Occipital lobe (tissue), 2 donors: ENCODE measurements around the gene NFIC. TPM values are rescaled to one million over a fixed set of nuclear protein-coding genes. Genes with fewer than 3 reads are reported as not detected.
"Not testable (repeated sequence)": the region's sequence is repeated elsewhere in the genome, so short reads cannot be mapped to it uniquely, and the experiment has no call there.

Source experiments
- DNase-seq: peaks from one replicate; lab custom pipeline; 2025; lab: John Stamatoyannopoulos, UW
- total RNA-seq: library from RNA; depleted of rRNA; stranded (reverse); fragments of >200 nt; gene quantifications from one replicate; pipeline ENCODE4 v1.2.3, GENCODE V29; 2014

The NFIC gene
- total RNA-seq, 1 donor from 2014 or later = 6.6 TPM

DNA sequence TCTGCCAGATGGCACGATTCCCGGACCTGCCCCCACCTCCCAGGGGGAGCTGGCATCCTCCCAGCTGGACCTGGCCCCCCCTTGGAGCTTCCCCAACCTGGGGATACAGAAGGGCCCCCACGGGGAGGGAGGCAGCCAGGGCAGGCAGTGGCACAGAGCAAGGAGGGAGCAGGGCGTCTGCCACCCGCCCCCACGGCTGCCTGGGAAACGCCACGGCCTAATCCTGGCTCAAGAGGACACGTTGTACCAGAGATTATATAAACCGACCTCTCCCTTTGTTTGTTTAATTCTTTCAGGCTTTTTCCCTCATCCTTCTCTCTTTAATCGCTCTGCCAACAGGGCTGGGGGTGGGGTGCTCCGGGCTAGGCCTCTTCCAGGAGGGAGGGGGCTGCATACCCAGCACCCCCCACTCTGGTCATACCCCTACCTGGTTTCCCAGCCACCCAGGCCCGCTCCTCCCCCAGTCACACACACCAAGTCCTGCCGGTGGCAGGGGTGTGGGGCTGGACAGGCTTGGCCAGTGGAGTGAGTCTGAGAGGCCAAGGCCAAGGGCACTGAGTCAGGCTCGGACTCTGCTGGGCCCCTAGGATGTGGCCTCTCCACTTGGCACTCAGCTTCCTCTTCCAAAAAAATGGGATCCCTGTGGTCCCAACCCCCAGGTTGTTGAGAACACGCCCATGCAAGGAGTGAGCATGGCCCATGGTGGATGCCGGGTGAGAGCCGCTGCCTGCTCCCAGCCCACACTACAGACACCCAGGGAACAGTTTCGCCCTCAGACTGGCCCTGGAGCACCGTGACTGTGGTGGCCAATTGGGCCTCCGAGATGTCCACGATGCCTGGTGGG is 29.5 kb upstream of the NFIC start:
- DNase-seq = peak; percentile 64

DNA sequence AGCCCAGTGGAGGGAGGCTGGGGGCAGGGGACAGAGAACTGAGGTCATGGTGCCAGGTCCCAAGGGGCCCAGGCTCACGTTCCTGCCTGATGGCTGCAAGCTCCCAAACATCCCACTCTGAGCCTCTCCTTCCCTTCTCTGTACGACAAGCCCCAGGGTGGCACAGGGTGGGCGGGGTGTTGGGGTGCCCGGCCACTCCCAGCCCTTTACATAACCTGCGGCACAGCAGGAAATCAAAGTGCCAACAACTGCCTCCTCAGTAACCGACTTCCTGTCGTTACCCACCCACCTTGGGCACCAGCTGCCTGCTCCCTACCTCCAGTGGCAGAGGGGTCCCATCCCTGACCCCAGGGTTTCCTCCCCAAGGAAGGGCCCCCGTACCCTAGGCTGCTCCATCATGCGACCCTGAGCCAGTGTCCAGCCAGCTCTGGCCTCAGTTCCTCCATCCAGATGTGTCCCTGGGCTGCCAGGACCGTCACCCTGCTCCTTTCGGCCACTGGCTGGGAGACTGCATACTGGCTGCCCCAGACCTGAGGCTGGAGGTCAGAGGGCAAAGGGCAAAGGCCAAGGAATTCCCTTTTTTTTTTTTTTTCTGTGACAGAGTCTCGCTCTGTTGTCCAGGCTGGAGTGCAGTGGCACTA is 27.7 kb upstream of the NFIC start:
- DNase-seq = no peak

DNA sequence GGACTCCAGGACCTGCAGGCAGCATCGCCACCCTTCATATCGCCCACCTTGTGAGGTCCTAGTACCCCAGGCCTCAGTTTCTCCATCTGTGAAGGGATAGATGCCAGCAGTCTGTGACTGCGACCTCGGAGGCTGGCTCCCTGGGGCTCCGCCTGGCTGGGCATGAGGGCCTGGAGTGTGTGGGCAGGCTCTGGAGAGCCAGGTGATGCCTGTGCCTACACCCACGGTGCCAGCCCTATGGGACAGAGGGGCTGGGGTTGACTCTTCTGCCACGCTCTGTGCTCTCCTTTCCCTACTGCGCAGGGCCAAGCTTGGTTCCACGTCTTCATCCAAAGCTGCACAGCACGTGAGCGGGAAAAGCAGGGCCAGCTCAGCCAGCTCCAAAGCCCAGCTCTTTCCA is 26.0 kb upstream of the NFIC start:
- no peak for DNase-seq

DNA sequence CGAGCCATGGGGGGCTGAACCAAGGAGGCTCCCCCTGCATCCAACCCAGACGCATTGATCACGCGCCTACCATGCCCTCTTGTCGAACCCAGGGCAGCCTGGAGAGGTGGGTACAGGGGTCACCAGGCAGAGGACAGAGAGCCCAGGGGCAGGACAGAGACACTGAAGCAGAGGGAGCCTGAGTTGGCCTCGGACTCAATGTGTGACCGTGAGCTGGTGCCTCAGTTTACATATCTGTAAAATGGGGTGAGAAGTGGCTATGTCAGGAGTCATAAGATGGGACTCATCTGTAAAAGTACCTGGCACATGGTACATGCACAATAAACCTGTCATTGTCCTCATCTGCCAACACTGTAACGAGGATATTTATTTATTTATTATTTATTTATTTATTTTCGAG is 24.1 kb upstream of the NFIC start:
- DNase-seq = no peak

DNA sequence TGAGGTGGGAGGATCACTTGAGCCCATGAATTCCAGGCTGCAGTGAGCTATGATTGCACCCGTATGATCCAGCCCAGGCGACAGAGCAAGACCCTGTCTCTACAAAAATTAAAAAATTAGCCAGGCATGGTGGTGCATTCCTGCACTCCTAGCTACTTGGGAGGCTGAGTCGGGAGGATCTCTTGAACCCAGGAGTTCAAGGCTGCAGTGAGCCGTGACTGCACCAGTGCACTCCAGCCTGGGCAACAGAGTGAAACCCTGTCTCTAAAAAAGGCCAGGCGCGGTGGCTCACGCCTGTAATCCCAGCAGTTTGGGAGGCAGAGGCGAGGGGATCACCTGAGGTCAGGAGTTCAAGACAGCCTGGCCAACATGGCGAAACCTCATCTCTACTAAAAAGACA is 23.4 kb upstream of the NFIC start:
- DNase-seq = not testable (repeated sequence)

DNA sequence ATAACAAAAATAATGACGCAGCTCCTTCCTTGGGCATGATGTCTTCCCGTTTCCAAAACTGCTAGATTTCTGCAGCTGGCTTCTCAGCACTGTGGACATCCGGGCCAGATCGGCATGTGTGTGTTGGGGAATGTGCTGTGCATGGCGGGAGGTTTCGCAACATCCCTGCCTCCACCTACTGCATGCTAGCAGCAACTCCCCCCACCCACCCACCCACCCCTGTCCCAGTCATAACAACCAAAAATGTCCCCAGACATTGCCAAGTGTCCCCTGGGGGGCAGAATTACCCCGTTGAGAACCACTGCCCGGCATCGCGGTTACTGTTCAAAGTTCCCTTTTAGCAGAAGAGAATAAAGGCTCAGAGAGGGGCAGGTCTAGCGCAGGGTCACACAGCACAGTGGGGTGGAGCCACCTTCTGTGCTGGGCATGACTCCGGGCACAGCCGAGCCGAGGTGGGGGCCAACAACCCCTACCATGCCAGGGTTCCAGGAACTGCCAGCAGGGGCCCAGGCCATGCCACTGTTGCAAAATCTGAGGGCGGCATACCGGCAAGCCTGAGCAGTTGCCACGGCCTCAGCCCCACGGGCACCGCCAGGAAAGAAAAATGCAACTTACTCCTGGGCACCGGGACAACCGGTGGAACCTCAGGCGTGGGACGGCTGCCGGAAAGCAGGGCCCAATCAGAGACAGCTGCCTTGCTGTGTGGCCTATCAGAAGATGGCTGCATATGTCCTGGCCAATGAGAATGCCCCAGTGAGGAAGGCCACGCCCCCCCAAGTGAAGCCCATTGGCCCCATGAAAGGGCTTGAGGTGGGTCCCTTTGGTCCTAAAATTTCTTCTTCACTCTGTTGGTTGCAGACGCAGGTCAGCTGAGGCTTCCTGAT is 22.5 kb upstream of the NFIC start:
- peak; percentile 76 for DNase-seq

DNA sequence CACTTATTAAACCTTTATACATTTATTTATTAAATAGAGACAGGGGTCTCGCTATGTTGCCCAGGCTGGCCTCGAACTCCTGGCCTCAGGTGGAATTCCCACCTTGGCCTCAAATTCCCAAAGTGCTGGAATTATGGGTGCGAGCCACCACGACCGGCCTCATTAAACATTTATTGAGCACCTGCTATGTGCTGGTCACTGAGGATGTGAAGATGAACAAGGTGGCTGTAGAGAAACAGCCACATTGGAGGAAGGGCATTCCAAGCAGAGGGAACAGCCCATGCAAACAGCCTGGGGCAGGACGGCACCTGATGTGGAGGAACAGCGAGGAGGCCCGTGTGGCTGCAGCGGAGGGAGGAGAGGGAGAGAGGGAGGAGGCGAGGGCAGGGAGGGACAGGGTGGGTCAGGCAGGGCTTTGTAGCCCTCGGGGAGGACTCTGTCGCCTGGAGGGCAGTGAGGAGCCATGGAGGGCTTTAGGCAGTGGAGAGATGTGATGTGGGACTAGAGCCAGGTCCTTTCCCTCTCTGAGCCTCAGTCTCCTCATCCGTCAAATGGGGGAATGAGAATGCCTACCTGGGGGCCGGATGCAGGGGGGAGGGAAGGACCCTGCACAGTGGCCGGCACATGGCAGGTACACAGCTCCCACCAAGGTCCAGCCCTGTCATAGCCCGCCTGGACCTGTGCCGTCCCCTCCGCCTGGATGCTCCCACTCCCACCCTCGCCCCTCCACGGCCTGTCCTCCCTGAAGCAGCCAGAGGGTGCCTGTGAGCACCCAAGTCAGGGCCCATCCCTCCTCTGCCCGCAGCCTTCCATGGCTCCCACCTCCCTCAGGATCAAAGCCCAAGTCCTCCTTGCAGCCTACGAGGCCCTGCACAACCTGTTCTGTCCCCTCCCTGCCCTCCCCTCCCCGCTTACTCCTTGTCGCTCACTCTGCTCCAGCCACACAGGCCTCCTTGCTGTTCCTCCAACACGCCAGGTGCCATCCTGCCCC is 21.5 kb upstream of the NFIC start:
- DNase-seq = no peak

DNA sequence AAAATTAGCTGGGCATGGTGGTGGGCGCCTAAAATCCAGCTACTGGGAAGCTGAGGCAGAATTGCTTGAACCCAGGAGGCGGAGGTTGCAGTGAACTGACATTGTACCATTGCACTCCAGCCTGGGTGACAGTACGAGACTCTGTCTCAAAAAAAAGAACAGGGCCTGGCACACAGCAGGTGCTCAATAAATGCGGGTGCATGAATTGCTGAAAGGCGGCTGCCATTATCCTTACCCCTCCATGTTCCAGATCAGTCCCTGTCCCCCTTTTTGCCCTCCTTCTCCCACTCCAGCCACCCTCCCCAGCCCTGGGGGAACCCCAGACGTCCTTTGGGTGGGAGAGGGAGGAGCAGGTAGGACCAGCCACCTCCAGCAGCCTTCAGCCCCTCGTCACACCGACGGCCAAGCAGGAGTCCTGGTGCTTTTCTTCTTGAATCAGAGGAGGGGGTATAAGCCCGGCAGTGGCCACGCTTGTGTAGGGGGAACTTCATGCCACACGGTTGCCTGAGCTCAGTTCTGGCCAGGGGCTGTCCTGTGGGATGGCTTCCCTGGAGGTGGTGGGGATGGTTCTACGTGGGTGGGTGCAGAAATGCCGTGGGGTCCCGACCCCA is 20.4 kb upstream of the NFIC start:
- no peak for DNase-seq

DNA sequence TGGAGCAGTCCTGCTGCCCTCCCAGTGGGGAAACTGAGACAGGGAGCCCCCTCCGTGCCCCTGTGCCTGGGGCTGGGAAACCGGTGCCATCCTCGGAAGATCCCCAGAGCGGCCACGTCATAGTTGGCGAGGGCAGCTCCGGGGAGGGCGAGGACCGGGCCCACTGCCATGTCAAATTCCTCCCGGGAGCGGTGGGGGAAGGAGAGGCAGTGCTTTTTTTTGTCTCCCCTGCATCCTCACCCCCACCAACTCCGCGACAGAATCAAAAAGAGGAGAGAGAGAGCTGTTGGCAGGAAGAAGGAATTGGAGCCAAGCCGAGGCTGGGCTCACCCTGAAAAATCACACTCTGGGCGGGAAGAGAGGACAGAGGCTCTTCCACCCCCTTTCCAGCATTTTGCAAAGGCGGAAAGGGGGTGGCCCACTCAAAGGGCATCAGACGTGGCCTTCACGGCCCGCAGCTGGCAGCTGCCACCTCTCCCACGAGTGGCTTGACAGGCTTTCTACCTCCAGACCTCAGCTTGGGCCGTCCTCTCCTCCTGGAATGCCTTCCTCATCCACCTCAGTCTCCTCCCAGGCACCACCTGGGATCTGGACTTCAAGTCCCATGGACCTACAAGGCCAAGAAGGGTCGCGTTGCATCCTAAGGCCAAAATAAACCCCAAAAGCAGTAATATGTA is 19.6 kb upstream of the NFIC start:
- DNase-seq = peak; percentile 74

DNA sequence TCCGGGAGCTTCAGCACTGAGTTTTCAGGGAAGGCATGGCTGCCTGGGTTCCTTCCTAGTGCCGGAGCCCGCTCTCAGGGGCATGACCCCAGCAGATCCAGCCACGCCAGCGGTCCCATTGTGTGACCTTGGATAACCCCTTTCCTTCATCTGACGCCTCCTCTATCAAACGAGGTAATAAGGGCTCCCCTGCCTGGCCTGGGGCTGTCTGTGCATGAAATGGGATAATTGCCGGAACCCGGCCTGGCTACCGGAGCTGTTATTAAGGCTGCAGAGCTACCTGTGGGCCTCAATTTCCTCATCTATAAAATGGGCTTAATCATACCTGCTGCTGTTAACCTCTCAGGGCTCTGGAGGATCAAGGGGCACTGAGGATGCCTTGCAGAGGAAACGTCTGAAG is 18.3 kb upstream of the NFIC start:
- DNase-seq = no peak

DNA sequence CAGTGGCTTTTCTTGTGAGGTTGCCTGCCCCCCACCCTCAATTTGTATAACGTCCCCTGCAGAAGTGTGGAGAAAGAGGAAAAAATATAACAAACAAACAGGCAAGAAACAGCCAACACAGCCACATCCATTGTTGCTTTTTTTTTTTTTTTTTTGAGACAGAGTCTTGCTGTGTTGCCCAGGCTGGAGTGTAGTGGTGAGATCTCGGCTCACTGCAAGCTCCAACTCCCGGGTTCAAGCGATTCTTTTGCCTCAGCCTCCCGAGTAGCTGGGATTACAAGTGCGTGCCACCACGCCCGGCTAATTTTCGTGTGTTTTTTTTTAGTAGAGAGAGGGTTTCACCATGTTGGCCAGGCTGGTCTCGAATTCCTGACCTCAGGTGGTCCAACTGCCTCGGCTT is 17.9 kb upstream of the NFIC start:
- not testable (repeated sequence) for DNase-seq

DNA sequence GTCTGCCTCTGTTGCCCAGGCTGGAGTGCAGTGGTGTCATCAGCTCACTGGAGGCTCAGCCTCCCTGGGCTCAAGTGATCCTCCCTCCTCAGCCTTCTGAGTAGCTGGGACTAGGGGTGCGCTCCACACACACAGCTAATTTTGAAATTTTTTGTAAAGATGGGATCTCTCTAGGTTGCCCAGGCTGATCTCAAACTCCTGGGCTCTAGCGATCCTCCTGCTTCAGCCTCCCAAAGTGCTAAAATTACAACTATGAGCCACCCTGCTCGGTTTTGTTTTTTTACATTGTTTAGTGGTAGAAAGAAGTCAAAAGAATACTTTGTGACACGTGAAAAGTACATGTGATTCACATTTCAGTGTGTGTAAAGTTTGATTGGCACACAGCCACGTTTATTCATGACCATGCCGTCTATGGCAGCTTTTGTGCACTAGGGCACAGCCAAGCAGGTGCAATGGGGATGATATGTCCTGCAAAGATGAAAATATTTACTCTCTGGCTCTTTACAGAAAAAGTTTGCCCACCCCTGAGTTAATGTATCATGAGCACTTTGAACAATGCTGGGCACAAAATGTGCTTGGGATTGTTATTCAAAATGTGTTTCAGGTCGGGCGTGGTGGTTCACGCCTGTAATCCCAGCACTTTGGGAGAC is 16.2 kb upstream of the NFIC start:
- no peak for DNase-seq

DNA sequence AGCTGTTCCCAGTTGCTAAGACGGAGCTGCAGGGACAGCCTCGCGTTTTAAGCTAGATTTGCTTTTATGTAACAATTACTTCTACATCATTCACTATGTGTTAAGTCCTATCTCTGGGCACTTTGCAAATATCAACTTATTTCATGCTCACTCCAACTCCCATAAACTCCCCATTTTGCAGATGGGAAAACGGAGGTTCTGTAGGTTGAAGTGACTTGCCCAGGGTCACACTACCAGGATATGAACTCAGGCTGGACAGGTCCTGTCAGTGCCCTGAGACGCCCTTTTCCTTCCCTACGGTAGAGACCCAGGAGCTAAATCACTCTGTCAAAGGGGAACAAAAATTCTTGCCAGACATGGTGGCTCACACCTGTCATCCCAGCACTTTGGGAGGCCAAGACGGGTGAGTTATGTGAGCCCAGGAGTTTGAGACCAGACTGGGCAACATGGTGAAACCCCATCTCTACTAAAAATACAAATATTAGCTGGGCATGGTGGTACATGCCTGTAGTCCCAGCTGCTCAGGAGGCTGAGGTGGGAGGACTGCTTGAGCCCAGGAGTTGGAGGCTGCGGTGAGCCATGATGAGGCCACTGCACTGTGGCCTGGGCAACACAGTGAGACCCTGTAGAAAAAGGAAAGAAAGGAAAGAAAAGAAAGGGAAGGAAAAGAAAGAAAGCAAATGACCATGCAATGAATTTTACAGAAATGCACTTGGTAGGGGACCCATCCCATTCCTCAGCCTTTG is 14.5 kb upstream of the NFIC start:
- no peak for DNase-seq

DNA sequence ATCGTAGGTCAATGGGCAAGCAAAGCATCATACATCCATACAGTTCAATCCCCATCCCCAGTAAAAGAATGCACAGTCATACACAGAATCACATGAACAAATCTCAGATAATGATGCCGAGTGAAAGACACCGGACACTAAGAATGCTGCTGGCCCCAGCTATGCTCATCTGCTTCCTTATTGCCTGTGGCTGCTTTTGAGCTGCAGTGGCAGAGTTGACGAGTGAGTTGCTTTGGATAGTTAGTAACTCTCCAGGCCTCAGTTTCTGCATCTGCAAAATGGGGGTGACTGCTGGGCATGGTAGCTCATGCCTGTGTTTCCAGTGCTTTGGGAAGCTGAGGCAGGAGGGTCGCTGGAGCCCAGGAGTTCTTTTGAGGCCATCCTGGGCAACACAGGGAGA is 12.9 kb upstream of the NFIC start:
- DNase-seq = no peak

DNA sequence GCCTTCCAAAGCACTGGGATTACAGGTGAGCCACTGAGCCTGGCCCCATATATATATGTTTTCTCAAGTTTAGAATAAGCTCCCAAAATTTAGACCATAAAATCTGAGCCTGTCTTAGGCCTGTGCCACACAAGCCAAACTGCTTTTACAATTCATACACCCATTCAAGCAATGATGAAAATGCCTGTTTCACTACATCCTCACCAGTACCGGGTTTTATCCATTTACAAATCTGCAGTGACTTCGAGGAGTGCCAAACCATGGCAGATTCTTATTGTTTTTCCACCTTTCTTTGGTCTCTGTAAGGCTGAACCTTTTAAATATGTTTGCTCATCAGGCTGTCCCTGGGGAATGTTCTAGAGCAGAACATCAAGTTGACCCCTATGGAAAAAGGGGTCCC is 9.6 kb upstream of the NFIC start:
- no peak for DNase-seq

DNA sequence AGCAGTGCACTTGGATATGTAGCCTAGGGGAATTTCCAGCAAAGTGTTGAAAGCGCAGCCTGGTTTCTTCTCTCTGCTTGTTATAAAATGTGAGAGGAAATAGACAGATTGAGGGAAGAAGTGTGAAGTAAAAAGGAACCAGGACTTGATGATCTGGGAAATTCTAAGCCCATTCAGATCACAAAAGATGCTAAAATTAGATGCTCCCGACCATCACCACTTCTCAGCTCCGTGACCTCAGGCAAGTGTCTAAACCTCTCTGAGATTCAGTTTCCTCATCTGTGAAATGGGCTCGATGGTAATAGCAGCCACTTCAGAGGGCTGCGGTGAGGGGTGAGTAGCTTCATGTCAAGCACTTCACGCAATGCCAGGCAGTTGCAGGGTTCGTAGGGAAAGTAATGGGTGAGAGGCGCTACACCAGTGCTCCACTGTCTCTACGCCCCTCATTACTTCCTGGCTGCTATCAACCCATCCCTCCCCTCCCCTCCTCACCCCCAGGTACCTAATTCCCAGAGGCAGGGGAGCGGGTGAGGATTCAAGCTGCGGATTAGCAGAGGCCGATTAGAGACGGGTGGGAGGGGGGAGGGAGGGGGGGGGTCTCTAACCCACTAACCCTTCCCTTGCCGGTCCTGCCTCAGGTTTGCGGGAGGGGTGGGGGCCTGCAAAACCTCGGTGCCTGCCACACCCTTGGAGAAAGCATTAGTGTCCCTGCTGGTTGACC is 9.0 kb upstream of the NFIC start:
- DNase-seq = no peak

DNA sequence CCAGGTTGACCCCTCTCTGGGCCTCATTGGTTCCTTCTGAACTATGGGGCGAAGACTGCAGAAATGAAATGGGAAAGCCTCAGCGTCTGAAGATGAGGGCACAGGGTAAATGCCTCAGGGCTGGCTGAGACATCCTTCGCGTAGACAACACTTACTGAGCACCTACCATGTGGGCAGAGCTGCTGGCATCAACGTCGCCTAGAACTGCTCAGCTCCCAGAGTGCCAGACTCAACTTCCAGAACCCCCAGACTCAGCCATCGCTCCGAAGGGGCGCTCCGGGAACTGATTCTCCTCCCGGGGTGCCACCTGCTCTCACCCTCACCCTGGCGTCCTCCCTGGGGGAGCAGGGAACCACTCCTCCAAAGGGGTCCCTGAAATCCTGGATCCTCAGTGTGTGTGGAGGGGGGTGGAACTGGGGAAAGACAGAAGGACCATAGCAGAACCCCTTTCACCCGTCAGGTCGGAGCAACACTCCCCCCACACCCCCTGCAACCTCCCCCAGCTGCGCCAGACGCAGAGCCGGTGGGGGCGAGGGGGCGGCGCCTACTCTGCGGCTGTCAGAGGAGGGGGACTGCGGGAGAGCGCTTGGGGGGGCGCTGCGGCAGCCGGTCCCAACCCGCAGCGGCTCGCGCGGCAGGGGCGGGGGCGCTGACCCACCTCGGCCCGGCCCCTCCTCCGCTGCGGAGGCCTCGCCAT is 8.2 kb upstream of the NFIC start:
- no peak for DNase-seq

DNA sequence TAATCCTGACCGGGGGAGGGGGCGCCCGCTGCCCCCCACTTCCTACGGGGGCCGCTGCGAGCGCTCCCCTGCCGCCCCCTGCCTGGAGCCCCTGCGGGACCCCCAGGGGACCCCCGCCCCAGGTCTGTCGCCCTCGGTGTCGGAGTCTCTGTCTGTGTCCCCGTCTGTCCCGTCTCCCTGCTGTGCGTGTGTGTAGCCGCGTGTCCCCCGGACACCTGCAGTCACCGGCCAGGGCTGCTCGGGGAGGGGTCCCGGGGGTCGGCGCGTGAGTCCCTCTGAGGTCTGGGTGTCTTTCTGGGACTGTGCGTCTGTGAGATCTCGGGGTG is 7.7 kb upstream of the NFIC start:
- no peak for DNase-seq
